Activated CD4-positive, alpha-beta T cell treated with anti-CD3 and anti-CD28 coated beads, Interleukin-2, amount 50 U/mL, for 16 hours (primary cell): Measurements from ENCODE around the gene KL.

Source experiments
- DNase-seq: peaks from one replicate; pipeline ENCODE4 v3.0.0-alpha.2; 2020

The KL gene

DNA sequence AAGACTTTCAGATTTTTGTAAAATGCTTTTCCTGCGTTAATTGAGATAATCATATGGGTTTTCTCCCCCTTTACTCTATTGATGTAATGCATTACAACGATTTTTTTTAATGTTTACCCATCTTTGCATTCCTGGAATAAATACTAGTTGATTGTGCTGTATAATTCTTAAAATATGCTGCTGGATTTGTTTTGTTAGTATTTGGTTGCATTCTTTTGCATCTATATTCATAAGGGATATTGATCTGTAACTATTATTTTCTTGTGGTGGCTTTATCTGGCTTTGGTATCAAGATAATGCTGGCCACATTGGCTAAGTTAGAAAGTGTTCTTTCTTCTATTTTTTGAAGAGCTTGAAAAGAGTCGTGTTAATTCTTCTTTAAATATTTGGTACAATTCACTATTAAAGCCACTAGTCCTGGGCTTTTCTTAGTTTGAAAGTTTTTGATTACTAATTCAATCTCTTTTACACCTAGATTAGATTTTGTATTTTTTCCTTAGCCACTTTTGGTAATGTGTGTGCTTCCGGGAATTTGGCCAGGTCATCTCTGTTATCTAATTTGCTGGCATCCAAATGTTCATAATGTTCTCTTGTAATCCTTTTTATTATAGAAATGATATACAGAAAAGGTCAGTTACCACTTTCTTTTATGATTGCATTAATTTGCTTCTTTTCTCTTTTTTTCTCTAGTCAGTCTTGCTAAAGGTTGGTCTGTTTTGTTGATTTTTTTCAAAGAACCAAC lies 29.8 kb downstream of the KL start:
- no peak for DNase-seq

DNA sequence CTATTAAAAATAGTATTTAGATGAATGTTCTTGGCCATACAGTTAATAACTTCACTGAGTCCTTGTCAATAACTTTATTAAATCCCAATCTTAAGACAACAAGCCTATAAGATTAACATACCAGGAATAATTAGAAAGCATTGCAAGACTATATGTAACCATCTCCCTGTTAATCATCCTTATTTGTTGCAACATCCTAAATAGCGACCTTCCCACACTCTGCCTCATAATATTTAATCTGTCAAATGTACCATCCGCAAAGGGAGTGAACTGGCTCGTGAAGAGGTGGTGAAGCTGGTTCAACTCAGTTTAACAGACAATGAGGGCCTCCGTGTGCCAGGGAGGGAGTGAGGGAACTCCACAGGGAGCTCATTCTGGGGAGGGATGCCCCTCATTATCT lies 33.9 kb downstream of the KL start:
- no peak for DNase-seq

DNA sequence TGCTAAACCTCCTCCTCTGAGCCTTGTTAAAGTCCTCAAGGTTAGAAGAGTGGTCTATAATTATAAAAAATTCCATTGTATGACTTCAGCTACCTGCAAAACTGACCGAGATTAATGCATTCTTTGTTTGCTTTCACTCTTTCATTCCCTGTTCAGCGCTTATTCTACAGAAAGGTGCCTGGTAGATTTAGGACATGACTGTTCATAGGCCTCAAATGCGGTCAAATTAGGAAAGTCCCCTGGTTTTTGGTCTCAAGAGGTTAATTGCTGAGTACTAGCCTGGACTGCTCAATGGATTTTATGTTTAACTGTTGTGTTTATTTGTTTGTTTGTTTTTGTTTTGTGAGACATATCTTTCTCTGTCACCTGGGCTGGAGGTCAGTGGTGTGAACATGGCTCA lies 35.4 kb downstream of the KL start:
- DNase-seq: no peak

DNA sequence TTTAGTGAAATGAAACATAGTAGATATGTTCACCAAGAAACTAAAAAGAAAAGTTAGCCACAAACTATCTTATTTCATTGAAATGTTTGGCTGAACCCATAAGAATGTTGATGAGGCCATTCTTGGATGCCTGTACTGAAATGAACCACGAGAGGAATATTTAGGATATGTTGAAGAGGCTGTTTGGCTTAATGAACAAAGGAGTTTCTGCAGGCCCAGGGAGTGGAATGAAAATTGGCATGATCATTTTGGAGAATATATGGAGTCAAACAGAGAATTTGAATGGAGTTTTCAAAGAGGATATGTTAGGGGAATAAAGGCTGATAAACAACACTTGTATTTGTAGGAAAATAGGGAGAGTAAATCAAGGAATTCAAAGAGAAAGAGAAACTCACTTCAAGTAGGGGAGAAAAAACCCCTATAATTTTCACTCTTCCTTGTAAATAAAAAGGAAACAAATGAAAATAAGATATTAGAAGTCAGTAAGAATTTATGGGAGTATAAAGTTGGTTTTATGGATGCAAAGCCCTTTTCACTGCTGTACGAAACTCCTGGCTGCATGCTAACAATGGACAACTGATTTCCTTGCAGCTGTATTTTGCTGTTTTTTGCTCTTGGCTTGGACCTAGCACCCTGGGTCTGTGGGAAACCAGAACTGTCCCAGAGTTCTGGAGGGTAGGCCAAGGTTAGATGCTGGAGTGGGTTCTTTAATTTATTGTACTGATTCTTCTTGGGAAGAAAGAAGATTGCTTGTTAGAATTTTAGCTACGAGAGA lies 36.5 kb downstream of the KL start:
- DNase-seq: no peak

DNA sequence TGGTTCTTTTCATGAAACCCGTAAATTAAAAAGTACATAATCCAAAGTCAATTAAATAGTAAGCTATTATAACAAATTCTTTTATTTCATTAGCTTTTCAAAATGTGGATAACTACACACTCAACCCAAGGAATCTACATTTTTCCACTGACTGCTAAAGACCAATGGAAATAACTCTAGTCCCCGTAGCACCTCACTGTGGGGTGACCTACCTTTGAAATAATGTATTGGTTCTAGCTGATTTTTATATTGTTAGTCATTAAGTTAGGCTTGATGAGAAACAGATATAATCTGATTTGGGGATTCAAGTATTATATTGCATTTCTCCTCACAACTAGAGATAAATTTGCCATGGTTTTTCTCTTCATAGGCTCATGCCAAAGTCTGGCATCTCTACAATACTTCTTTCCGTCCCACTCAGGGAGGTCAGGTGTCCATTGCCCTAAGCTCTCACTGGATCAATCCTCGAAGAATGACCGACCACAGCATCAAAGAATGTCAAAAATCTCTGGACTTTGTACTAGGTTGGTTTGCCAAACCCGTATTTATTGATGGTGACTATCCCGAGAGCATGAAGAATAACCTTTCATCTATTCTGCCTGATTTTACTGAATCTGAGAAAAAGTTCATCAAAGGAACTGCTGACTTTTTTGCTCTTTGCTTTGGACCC lies 37.3 kb downstream of the KL start:
- DNase-seq: no peak

DNA sequence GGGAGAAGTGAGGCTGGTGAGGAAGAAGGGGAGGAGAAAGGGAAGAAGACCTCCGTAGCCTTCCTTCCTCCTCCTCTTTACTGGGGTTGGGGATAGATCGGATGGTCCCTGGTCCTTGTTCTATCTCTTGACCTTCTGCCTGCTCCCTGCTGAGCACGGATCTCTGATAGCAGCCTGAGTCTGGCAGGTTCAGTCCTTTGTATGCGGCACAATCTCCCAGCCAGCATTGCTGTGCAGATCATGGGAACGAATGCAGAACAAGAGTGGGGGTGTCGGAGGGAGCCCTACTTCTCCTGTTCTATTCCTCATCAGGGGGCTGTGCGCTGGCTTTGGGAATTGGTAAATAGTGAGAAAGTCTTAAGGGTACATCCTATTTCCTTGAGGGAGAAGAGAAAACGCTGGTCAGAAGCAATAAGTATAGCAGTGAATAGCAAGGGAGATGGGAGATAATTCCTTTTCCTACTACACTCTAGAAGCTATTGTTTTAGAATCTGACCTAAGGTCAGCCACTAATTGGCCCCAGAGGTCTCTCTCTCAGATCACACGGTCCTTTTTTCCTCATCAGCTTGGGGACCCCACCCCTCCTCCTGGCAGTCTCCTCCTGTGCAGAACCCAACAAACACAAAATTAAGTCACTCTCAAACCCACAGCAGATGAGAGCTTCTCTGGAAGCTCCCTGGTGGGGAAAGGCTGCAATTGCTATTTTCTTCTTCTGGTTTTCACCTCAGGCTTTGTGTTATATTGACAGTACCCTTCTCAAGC lies 41.0 kb downstream of the KL start:
- DNase-seq: no peak

DNA sequence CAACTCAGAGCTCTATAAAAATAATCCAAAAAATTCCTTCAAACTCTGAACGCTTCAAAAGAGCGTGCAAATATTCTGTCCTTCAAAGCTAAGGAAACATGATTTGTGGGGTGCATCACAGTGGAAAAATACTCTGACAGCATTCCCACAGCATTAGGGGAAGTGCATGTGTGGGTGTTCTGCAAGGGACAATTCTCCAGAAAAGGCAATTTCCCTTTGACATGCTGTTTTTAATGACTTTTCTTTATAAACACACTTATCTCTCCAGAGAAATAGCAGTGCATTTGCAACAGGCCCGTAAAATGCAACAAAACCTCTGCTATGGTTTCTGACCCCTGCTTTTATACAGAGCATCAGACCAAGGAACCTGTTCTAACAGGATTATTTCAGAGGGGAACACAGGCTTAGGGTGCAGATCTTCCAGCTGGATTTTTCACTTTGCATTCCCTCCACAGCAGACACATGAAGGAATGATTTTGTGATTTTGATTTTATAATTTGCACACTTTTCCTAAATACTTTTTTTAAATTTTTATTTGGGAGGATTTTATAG lies 42.6 kb downstream of the KL start:
- DNase-seq: no peak

DNA sequence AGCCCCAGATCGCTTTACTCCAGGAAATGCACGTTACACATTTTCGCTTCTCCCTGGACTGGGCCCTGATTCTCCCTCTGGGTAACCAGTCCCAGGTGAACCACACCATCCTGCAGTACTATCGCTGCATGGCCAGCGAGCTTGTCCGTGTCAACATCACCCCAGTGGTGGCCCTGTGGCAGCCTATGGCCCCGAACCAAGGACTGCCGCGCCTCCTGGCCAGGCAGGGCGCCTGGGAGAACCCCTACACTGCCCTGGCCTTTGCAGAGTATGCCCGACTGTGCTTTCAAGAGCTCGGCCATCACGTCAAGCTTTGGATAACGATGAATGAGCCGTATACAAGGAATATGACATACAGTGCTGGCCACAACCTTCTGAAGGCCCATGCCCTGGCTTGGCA lies 44.6 kb downstream of the KL start:
- DNase-seq: no peak

DNA sequence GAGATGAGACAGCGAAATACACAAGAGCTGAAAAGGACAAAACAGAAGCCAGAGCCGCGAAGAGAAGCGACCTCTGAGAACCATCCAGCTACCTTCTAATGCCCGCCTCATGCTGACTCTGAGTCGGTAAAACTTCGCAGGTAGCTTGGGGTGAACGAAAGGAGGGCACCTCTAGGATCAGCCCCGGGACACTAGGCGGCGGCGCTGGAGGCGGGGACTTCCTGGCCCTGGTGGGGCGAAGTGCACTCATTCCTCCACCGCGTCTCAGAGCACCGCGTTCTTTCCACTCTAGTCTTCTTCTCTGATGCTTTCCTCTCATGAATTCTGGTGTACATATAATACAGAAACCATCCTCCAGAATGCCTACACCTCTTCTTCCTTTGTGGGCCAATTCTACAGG lies 50.1 kb downstream of the KL start:
- DNase-seq: no peak

DNA sequence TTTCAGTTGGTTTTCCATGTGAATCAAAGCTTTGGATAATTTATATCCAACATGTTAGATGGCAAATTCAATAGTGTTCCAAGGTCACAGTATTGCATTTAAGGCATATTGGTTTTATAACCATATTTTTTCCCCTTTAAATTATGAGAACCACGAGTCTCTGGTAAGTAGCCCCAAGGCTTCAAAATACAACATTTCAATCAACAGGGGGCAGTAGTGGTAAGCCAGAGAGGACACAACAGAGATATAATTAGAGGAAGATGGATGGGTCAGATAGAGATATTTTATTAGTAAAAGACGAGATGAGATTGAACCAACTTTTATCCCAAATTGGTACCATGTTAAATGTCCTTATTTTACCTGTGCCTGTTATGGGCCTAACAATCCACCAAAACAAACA lies 53.1 kb downstream of the KL start:
- peak; percentile 29 for DNase-seq

DNA sequence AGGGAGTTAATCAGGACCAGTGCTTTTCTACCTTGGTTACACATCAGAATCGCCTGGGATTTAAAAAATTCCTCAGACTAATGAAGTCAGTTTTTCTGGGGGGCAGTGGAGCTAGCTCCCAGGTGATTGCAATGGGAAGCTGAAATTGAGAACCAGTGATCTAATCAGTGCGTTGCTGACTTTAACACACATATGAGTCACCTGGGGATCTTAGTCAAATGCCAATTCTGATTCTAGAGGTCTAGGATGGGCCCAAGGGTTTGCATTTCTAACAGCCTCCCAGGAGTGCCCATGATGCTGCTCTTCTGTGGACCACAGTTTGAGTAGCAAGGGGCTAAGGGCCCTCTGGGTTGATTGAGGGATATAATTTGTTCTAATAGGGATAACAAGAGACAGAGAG lies 54.5 kb downstream of the KL start:
- peak; percentile 18 for DNase-seq

DNA sequence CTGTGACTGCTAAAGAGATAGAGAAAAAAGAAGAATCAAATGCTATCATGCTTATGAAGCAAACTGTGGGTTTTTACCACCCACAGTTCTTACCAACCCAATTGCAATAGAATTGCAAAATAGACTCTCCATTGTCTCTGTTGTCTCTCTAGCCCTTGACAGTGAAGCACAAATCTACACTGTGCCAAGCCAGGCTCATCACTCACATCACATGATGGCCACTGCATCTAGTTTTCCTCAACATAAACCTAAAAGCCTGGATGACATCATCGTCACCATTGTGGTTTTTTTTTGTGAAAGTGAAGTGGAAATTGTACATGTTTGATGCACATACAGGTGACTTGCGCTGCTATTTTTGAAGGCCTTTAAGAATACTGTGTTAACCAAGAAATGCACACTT lies 56.1 kb downstream of the KL start:
- DNase-seq: peak; percentile 14

DNA sequence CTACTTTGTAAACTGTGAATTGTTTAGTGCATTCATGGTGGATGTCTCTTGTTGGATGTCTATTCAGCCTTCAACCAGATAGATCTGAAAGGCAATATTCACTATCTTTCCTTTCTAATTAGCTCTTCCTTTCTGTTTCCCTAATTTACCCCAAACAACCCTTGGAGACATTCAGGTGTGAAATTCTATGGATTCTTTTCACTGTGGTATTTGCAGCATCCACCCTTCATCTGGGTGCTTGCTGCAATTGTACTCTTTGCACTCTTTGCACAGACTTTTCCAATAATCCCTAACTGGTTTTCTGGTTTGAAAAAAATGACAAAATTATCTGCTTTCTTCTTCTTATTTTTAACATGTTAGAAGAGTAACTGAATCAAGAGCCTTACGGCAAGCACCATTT lies 56.5 kb downstream of the KL start:
- DNase-seq: no peak

DNA sequence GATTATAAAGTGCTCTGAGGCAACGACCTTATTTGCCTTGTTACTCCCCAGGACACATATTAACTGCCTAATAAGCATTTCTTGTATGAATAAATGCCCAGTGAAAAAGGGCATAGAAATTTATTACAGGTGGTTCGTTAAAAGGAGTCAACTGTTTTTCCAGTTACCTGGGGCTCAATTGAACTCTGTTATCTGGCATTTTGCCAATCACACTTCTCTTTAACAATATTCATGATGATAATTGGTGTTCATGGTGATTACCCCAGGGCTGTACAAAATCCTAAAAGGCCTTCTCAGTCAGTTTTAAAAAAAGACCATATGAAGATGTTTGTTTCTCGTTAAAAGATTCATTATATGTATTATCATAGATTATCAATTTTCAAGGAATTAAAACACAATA lies 57.1 kb downstream of the KL start:
- DNase-seq: no peak

DNA sequence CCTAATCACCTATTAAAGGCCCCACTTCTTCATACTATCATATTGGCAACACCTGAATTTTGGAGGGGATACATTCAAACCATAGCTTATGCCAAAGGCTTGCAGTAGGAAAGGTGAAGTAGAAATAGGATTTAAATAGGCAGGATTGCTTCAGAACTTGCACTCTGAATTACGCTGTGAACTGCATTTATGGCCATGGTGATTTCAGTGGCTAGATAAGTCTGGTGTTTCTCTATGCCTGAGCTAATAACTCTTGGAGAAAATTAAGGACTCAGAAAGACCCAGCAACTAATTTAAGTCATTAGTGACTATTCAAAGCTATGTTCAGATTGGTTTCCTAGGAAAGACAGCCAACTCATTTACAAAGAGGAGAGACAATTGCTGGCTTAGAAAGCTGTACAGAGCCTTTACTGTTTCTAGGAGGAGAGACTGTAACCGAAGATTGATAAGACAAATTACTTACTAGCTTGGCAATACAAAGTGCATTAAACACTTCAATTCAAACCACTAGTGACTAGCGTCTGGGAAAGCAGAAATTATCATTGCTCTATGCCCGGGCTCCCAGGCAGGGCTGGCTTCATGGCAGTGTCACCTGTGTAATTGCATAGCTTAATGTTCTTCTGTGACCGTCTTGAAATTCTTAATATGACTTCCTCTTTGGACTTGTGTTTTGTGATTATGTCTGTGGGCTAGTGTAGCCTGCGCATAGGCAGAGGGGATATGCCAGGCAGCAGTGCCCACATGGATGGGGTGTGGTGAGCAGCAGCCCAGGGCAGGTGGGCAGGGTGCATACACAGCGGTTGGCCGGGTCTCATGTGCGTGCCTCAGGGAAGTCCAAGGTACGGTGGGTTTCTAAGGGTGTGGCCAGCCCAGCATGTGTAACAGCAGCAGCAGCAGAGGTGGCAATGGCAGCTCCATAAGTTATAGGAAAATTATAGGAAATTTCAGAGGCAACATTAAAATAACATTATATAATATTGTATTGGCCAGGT lies 60.1 kb downstream of the KL start:
- DNase-seq: no peak

DNA sequence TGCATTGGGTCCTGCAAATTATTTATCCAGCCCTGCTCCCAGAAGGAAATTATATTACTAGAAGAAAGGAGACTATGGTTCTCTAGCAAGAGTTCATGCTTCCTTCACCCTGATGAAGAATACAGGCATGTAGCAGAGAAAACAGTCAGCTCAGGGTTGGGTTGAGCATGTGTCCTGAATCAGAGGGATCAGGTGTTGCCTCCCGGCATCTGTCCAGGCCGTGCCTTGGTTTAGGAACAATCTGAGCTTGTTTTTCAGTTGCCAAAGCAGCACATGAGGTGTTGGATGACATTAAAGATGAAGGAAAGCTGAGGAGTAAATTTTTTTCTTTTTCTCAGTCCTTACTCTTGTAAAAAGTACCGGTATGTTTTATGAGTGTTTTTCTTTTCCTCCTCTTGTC lies 62.0 kb downstream of the KL start:
- no peak for DNase-seq

DNA sequence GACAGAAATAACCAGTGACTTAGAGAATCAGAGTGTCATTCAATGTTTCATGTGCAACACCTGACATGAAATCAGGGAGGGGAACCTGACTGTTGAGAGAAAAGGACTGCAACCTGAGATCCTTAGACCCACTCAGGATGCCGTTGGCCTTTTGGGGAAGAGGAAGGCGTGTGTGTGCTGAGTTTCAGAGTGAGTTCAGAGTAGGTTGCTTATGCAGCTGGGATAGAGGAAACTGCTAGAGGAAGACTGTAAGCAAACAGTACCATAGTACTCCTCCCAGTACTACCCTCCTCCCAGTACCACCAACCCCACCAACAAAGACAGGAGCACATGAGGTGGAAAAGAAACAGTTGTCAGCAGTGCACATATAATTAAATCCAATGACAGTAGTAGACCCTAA lies 63.7 kb downstream of the KL start:
- no peak for DNase-seq

DNA sequence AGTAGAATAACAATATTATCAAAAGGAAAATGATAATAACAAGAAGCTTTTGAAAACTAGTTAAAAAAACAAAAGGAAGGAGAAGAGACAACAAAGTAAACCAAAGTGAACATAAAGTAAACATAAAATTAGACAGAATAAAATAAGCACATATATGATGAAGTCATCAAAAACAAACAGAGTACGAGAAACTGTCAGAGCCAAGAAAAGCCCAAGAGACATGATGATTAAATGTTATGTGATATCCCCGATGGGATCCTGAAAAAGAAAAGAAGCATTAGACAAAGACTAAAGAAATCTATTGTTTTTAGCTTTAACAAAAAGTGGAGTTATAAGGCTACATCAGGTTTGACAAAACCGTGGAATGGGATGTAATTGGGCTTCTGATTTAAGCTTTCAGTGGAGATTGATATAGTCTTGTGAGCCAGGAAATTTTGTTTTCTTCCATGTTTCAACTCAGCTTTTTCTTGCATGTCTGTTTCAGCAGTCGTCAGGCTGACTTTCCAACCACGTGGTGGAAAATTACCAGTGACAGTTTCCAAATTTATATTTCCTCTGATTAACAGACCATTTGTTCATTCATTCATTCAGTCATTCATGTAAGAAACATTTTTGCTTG lies 64.9 kb downstream of the KL start:
- no peak for DNase-seq

DNA sequence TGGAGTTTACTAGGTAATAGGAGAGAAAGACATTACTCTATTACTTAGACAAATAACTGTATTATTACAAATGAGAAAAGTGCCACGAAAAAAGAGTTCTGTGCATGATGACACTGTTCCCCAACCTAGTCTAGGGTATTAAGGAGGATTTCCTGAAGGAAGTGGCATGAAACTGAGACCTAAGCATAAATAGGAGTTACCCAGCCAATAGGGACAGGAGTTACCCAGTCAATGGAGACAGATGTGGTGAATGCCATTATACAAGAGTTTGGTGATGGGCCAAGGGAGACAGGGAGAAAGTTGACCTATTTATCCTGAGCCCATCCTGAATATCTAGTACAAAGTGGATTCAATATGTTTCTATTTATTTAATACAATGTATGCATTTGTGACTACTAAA lies 65.4 kb downstream of the KL start:
- no peak for DNase-seq

DNA sequence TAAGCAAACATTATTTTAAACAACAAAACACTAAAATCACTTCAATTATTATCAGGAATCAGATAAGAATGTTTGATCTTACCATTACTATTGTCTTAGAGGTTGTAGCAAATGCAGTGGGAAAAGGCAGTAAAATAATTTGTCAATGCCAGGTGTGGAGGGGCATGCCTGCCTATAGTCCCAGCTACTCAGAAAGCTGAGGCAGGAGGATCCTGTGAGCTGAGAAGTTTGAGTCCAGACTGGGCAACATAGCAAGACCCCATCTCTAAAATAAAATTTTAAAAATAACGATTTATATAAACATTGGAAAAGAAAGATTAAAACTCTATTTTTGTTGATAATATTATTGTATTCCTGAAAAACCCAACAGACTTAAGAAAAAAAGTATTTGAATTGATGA lies 66.8 kb downstream of the KL start:
- DNase-seq: no peak

DNA sequence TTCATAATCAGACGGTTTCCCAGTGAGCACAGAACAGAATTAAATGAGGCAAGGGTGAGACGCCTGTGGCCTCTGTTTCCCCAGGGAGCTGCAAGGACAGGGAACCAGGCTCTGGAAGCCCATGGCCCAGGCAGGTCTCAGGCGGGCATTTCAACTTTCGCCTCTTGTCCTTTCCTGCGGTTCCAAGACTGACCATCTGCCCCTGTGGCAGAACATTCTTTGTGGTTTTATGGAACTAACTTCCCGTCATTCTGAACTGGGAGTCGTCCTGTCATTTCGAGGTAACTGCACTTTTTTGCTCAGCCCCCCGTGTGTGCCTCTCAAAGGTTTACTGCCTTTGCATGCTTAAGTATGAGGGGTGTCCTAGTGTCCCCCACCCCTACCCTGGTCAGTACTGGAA lies 70.9 kb downstream of the KL start:
- no peak for DNase-seq
